ENCODE data around the gene PLCXD1.

GRCh38 chrX:316351-317325, 35.5 kb downstream of the PLCXD1 start:
- TF ChIP-seq POLR2AphosphoS5 (IDR thresholded peaks at IDR 0.05) = no peak
- TF ChIP-seq, protein P1, sequence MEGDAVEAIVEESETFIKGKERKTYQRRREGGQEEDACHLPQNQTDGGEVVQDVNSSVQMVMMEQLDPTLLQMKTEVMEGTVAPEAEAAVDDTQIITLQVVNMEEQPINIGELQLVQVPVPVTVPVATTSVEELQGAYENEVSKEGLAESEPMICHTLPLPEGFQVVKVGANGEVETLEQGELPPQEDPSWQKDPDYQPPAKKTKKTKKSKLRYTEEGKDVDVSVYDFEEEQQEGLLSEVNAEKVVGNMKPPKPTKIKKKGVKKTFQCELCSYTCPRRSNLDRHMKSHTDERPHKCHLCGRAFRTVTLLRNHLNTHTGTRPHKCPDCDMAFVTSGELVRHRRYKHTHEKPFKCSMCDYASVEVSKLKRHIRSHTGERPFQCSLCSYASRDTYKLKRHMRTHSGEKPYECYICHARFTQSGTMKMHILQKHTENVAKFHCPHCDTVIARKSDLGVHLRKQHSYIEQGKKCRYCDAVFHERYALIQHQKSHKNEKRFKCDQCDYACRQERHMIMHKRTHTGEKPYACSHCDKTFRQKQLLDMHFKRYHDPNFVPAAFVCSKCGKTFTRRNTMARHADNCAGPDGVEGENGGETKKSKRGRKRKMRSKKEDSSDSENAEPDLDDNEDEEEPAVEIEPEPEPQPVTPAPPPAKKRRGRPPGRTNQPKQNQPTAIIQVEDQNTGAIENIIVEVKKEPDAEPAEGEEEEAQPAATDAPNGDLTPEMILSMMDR (IDR thresholded peaks at IDR 0.05) = no peak
